Gastrocnemius medialis (tissue), 4 donors: ENCODE data around the gene FOXP2. TPM values are rescaled to one million over a fixed set of nuclear protein-coding genes. Genes with fewer than 3 reads are reported as not detected.

Source experiments
- ATAC-seq, 2 donors: fragments of 150-250 bp; one replicate each; pipeline ENCODE4 v1.9.1; 2016
- DNase-seq, 2 donors: peaks; one replicate each; pipeline ENCODE4 v3.0.0-alpha.2; 2019
- H3K27ac ChIP-seq, 4 donors: fragments of 200-600 bp; sonication (generic); 1 replicate in 1 of 4; 2 replicates in 3 of 4; pipeline ENCODE4 v1.5.1; 2016 to 2018; ENCODE audit warnings: mild to moderate bottlenecking in 2 of 4, moderate library complexity in 1 of 4
- H3K27me3 ChIP-seq, 3 donors: fragments of 200-600 bp; sonication (generic) in 2 of 3; 1 replicate in 1 of 3; 2 replicates in 2 of 3; pipeline versions ENCODE4 v1.5.1 to v1.6.0; 2016 to 2019; ENCODE audit warnings: mild to moderate bottlenecking in 1 of 3, moderate library complexity in 1 of 3
- H3K36me3 ChIP-seq, 2 donors: fragments of 200-600 bp; sonication (generic) in 1 of 2; one replicate each; pipeline ENCODE4 v1.5.1; 2017 to 2018
- H3K4me1 ChIP-seq, 2 donors: fragments of 200-600 bp; sonication (generic) in 1 of 2; one replicate each; pipeline ENCODE4 v1.5.1; 2016 to 2017; ENCODE audit warnings: mild to moderate bottlenecking in 2 of 2
- H3K4me3 ChIP-seq, 4 donors: fragments of 200-600 bp; sonication (generic) in 3 of 4; 1 replicate in 1 of 4; 2 replicates in 3 of 4; pipeline ENCODE4 v1.5.1; 2016 to 2019; ENCODE audit warnings: mild to moderate bottlenecking in 2 of 4
- H3K9me3 ChIP-seq, 3 donors: fragments of 200-600 bp; sonication (generic) in 2 of 3; 1 replicate in 1 of 3; 2 replicates in 2 of 3; pipeline ENCODE4 v1.5.1; 2016 to 2019
- CTCF ChIP-seq, 5 experiments: fragments of 450-650 bp in 3 of 5; fragments of 200-600 bp in 2 of 5; sonication (generic) in 2 of 5; IDR thresholded peaks in 4 of 5; conservative IDR thresholded peaks in 1 of 5; 1 replicate in 4 of 5; 2 replicates in 1 of 5; pipeline ENCODE4 v1.5.1; 2016 to 2019; ENCODE audit warnings: antibody characterized with exemption in 5 of 5, mild to moderate bottlenecking in 3 of 5, moderate library complexity in 3 of 5
- POLR2A ChIP-seq, 2 donors: fragments of 450-650 bp; IDR thresholded peaks; one replicate each; pipeline ENCODE4 v1.6.1; 2017; ENCODE audit warnings: antibody characterized with exemption in 2 of 2, mild to moderate bottlenecking in 2 of 2, moderate library complexity in 2 of 2
- in situ Hi-C, 4 donors: fragments of 200-750 bp; cut with MboI; loops; one replicate each; pipeline versions ENCODE4 v1.15.0 to v1.8.0; 2017; ENCODE audit warnings: low sequenced_read_pairs in 4 of 4
- intact Hi-C: fragments of 100-400 bp; cut with DNase I; formaldehyde crosslinking; loops from one replicate; pipeline ENCODE4 v1.15.1; 2023; ENCODE audit warnings: low total_unique reads
- total RNA-seq, 4 donors: library from RNA; depleted of rRNA; stranded (reverse); fragments of >200 nt; gene quantifications; one replicate each; pipeline versions ENCODE4 v1.1.0 to v1.2.3, GENCODE V29; 2016

Gene FOXP2
- total RNA-seq, 4 donors from 2014 or later, result 4.9 to 16.9 (median 7.5) TPM

GRCh38 chr7:114519240-114519639 lies 104.6 kb downstream of the FOXP2 start:
- ATAC-seq, result no peak
- in situ Hi-C loops (no loop called here), intact Hi-C loops (no loop called here)
- Histone ChIP-seq H3K4me1 (peaks cover 0 to 5% of the 10 kb centered on the region in 2 donors), H3K27ac (no peak overlapping the region), H3K27me3 (no peaks in the 10 kb centered on the region), H3K36me3 (no peaks in the 10 kb centered on the region), H3K4me3 (no peak overlapping the region), H3K9me3 (no peaks in the 10 kb centered on the region)
- no peak for DNase-seq
- TF ChIP-seq CTCF (IDR thresholded peaks at IDR 0.05 in 4 of 5, conservative IDR thresholded peaks at IDR 0.05 in 1 of 5), result no peak

GRCh38 chr7:114522081-114522480 lies 107.5 kb downstream of the FOXP2 start:
- Histone ChIP-seq H3K9me3 (no peaks in the 10 kb centered on the region), H3K4me3 (no peak overlapping the region), H3K36me3 (no peaks in the 10 kb centered on the region), H3K27ac (no peak overlapping the region), H3K4me1 (peaks cover 0 to 5% of the 10 kb centered on the region in 2 donors), H3K27me3 (no peaks in the 10 kb centered on the region)
- DNase-seq (no peak), ATAC-seq (no peak)
- intact Hi-C loops (no loop called here), in situ Hi-C loops (no loop called here)
- no peak for TF ChIP-seq POLR2A (IDR thresholded peaks at IDR 0.05)
- TF ChIP-seq CTCF (IDR thresholded peaks at IDR 0.05 in 4 of 5, conservative IDR thresholded peaks at IDR 0.05 in 1 of 5), result no peak

- TF ChIP-seq CTCF (IDR thresholded peaks at IDR 0.05 in 4 of 5, conservative IDR thresholded peaks at IDR 0.05 in 1 of 5) (no peak), POLR2A (IDR thresholded peaks at IDR 0.05) (no peak)
- H3K9me3 ChIP-seq, result no peaks in the 10 kb centered on the region
- in situ Hi-C loops (loop anchor here in 2 of 4 donors (25.0 kb wide), 1 partner anchor 440 kb away; no protein-coding TSS in a partner anchor), intact Hi-C loops (no loop called here)
- DNase-seq (no peak), ATAC-seq (no peak)
- no peak overlapping the region for H3K4me3 ChIP-seq
- H3K27me3 ChIP-seq, result no peaks in the 10 kb centered on the region
- H3K4me1 ChIP-seq, result peaks cover 4 to 29% of the 10 kb centered on the region in 2 donors
- no peaks in the 10 kb centered on the region for H3K36me3 ChIP-seq
- no peak overlapping the region for H3K27ac ChIP-seq
Observed at GRCh38 chr7:114527589-114527988, 113.0 kb downstream of the FOXP2 start.

GRCh38 chr7:114530057-114530611 lies 115.5 kb downstream of the FOXP2 start:
- Histone ChIP-seq H3K9me3 (no peaks in the 10 kb centered on the region), H3K27me3 (no peaks in the 10 kb centered on the region), H3K36me3 (no peaks in the 10 kb centered on the region), H3K4me1 (peaks cover 4 to 33% of the 10 kb centered on the region in 2 donors), H3K27ac (no peak overlapping the region), H3K4me3 (no peak overlapping the region)
- ATAC-seq, result no peak
- in situ Hi-C loops (loop anchor here in 2 of 4 donors (25.0 kb wide), 1 partner anchor 443 kb away; no protein-coding TSS in a partner anchor), intact Hi-C loops (loop anchor here (10.0 kb wide), 1 partner anchor 115 kb away; the partner anchor contains the start of gene FOXP2)
- no peak for DNase-seq
- TF ChIP-seq CTCF (IDR thresholded peaks at IDR 0.05 in 4 of 5, conservative IDR thresholded peaks at IDR 0.05 in 1 of 5) (no peak), POLR2A (IDR thresholded peaks at IDR 0.05) (no peak)
